Measurements from ENCODE around the gene CLIP2.
"Not testable (repeated sequence)": the region's sequence is repeated elsewhere in the genome, so short reads cannot be mapped to it uniquely, and the experiment has no call there.

CLIP2 gene

GRCh38 chr7:74404741-74405140 is 115.5 kb downstream of the CLIP2 start:
- H3K9me3 Mint-ChIP-seq = no peaks in the 10 kb centered on the region
- H3K36me3 Mint-ChIP-seq (ENCODE audit: low read depth) = no peaks in the 10 kb centered on the region
- no peaks in the 10 kb centered on the region for H3K4me1 Mint-ChIP-seq (ENCODE audit: low read depth)
- H3K4me3 Mint-ChIP-seq = no peak overlapping the region
- H3K27me3 Mint-ChIP-seq = no peaks in the 10 kb centered on the region
- no peak overlapping the region for H3K27ac Mint-ChIP-seq

- H3K9me3 Mint-ChIP-seq = no peaks in the 10 kb centered on the region
- H3K36me3 Mint-ChIP-seq (ENCODE audit: low read depth) = no peaks in the 10 kb centered on the region
- H3K27me3 Mint-ChIP-seq = no peaks in the 10 kb centered on the region
- H3K4me3 Mint-ChIP-seq = no peak overlapping the region
- no peaks in the 10 kb centered on the region for H3K4me1 Mint-ChIP-seq (ENCODE audit: low read depth)
- no peak overlapping the region for H3K27ac Mint-ChIP-seq
Observed at GRCh38 chr7:74405191-74405898, 116.1 kb downstream of the CLIP2 start.

DNA sequence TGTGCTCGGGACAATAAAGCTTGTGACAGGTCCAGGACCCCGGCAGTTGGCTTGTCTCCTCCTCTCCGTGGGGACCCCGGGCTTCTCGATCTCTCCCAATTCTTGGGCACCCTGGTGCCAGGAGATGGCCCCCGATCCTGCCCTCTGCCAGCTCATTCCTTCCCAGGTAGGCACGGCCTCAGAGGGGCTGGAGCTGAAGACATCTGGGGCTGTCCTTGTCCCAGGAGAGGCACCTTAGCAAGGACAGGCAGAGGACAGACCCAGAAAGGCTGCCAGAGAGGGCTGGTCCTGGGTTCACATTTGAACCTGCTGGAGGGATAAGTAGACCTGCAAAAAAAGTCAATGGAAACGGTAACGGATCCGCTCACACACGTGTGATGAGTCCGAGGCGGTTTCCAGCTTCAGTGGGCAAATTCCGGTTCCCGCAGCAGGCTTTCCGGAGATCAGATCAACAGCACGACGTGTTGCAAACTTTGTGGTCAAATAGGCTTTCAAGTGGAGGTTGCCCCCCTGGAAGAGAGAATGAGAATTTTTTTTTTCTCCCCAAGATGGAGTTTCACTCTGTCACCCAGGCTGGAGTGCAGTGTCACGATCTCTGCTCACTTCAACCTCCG is 116.8 kb downstream of the CLIP2 start:
- H3K9me3 Mint-ChIP-seq = no peaks in the 10 kb centered on the region
- H3K4me3 Mint-ChIP-seq = no peak overlapping the region
- no peaks in the 10 kb centered on the region for H3K36me3 Mint-ChIP-seq (ENCODE audit: low read depth)
- H3K27ac Mint-ChIP-seq = no peak overlapping the region
- no peaks in the 10 kb centered on the region for H3K4me1 Mint-ChIP-seq (ENCODE audit: low read depth)
- H3K27me3 Mint-ChIP-seq = no peaks in the 10 kb centered on the region

GRCh38 chr7:74407958-74408357 is 118.8 kb downstream of the CLIP2 start:
- no peak overlapping the region for H3K4me3 Mint-ChIP-seq
- no peaks in the 10 kb centered on the region for H3K27me3 Mint-ChIP-seq
- no peaks in the 10 kb centered on the region for H3K36me3 Mint-ChIP-seq (ENCODE audit: low read depth)
- H3K4me1 Mint-ChIP-seq (ENCODE audit: low read depth) = no peaks in the 10 kb centered on the region
- H3K9me3 Mint-ChIP-seq = no peaks in the 10 kb centered on the region
- H3K27ac Mint-ChIP-seq = no peak overlapping the region

DNA sequence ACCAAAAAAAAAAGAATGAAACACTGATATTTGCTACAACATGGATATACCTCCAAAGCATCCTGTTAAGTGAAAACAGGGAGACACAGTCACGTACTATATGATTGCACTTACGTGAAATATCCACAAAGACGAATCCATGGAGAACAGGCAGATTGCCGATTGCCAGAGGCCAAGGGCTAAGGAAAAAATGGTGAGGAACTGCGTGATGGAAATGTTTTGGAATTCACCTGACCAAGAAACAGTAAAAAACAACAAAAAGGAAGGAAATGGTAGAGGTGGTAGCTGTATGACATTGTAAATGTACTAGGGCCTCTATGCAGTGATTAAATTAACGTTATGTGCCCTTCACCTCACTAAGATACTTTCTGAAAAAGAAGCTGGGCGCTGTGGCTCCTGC is 120.4 kb downstream of the CLIP2 start:
- Mint-ChIP-seq H3K36me3 (ENCODE audit: low read depth) (no peaks in the 10 kb centered on the region), H3K4me1 (ENCODE audit: low read depth) (no peaks in the 10 kb centered on the region), H3K4me3 (no peak overlapping the region), H3K27me3 (no peaks in the 10 kb centered on the region), H3K27ac (no peak overlapping the region), H3K9me3 (no peaks in the 10 kb centered on the region)

DNA sequence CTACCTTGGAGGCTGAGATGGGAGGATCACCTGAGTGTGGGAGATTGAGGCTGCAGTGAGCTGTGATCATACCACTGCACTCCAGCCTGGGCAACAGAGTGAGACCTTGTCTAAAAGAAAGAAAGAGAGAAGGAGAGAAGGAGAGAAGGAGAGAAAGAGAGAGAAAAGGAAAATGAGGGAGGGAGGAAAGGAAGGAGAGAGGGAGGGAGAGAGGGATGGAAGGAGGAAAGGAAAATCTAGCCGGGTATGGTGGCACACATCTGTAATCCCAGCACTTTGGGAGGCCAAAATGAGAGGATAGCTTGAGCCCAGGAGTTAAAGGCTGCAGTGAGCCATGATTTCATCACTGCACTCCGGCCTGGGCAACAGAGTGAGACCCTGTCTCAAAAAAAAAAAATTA is 121.6 kb downstream of the CLIP2 start:
- Mint-ChIP-seq H3K9me3 (no peaks in the 10 kb centered on the region), H3K4me1 (ENCODE audit: low read depth) (no peaks in the 10 kb centered on the region), H3K27ac (no peak overlapping the region), H3K27me3 (no peaks in the 10 kb centered on the region), H3K4me3 (no peak overlapping the region), H3K36me3 (ENCODE audit: low read depth) (no peaks in the 10 kb centered on the region)

- not testable (repeated sequence) for H3K4me3 Mint-ChIP-seq; H3K36me3 Mint-ChIP-seq (ENCODE audit: low read depth); H3K27ac Mint-ChIP-seq; H3K4me1 Mint-ChIP-seq (ENCODE audit: low read depth); H3K9me3 Mint-ChIP-seq; H3K27me3 Mint-ChIP-seq
Observed at GRCh38 chr7:74411571-74411970, 122.4 kb downstream of the CLIP2 start.

- no peak overlapping the region for H3K27ac Mint-ChIP-seq
- no peaks in the 10 kb centered on the region for H3K36me3 Mint-ChIP-seq (ENCODE audit: low read depth)
- H3K4me3 Mint-ChIP-seq = no peak overlapping the region
- no peaks in the 10 kb centered on the region for H3K9me3 Mint-ChIP-seq
- H3K4me1 Mint-ChIP-seq (ENCODE audit: low read depth) = no peaks in the 10 kb centered on the region
- H3K27me3 Mint-ChIP-seq = no peaks in the 10 kb centered on the region
Observed at GRCh38 chr7:74412056-74412455, 122.8 kb downstream of the CLIP2 start.

DNA sequence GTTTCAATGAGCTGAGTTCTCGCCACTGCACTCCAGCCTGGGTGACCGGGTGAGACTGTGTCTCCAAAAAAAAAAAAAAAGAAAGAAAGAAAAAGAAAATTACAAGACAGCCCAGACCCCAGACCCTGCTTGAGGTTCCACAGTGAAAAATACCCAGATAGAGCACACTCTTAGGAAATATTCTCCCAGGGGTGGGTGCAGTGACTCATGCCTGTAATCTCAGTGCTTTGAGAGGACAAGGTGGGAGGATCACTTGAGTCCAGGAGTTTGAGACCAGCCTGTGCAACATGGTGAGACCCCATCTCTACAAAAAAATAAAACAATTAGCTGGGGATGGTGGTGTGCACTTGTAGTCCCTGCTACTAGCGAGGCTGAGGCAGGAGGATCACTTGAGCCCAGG is 123.4 kb downstream of the CLIP2 start:
- Mint-ChIP-seq H3K9me3 (no peaks in the 10 kb centered on the region), H3K36me3 (ENCODE audit: low read depth) (no peaks in the 10 kb centered on the region), H3K27ac (no peak overlapping the region), H3K4me3 (no peak overlapping the region), H3K4me1 (ENCODE audit: low read depth) (no peaks in the 10 kb centered on the region), H3K27me3 (no peaks in the 10 kb centered on the region)

- H3K27me3 Mint-ChIP-seq; H3K9me3 Mint-ChIP-seq; H3K27ac Mint-ChIP-seq; H3K36me3 Mint-ChIP-seq (ENCODE audit: low read depth); H3K4me3 Mint-ChIP-seq; H3K4me1 Mint-ChIP-seq (ENCODE audit: low read depth): not testable (repeated sequence)
Observed at GRCh38 chr7:74414595-74415333, 125.6 kb downstream of the CLIP2 start.

DNA sequence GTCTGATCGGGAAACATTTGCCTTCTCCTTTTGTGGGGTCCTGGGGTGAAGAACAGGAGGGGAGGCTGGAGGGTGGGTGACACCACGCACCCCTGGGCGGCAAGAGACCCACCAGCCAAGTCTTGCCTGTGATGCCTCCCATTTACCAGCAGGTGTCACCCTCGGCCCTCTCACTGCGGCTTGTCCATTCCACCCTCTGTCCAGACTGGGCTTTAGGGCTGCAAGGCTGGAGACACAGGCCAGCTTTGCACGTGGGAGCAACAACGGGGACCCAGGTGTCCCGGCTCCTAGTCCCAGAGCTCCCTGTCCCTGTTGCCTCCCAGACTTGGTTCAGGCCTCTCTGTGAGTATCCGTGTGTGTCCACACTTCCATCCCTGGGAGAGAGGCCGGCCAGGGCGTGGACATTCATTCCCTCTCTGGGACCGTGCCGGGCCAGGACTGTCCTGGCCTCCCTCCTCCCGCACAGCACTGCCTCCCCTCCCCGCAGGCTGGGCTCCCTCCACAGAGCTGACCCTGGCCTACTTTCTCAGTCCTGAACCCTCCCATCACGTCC is 128.3 kb downstream of the CLIP2 start:
- Mint-ChIP-seq H3K36me3 (ENCODE audit: low read depth) (no peaks in the 10 kb centered on the region), H3K4me1 (ENCODE audit: low read depth) (no peaks in the 10 kb centered on the region), H3K9me3 (no peaks in the 10 kb centered on the region), H3K27ac (no peak overlapping the region), H3K27me3 (no peaks in the 10 kb centered on the region), H3K4me3 (no peak overlapping the region)

- H3K27me3 Mint-ChIP-seq = no peaks in the 10 kb centered on the region
- H3K4me1 Mint-ChIP-seq (ENCODE audit: low read depth) = no peaks in the 10 kb centered on the region
- H3K36me3 Mint-ChIP-seq (ENCODE audit: low read depth) = no peaks in the 10 kb centered on the region
- H3K27ac Mint-ChIP-seq = no peak overlapping the region
- H3K4me3 Mint-ChIP-seq = no peak overlapping the region
- H3K9me3 Mint-ChIP-seq = no peaks in the 10 kb centered on the region
Observed at GRCh38 chr7:74418076-74418475, 128.9 kb downstream of the CLIP2 start.

DNA sequence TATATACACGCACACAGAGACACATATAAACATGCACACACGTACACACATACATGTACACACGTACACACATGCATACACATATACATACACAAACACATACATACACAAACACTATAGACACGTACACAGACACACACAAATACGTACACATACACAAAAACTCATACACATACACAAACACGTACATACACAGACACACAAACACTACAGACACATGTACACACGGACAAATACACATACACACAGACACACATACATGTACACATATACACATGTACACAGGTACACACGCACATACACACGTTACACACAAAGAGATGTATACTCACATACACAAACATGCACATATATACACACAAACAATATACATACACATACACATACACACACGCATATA is 129.3 kb downstream of the CLIP2 start:
- no peak overlapping the region for H3K4me3 Mint-ChIP-seq
- no peaks in the 10 kb centered on the region for H3K36me3 Mint-ChIP-seq (ENCODE audit: low read depth)
- no peaks in the 10 kb centered on the region for H3K9me3 Mint-ChIP-seq
- no peak overlapping the region for H3K27ac Mint-ChIP-seq
- H3K27me3 Mint-ChIP-seq = no peaks in the 10 kb centered on the region
- H3K4me1 Mint-ChIP-seq (ENCODE audit: low read depth) = no peaks in the 10 kb centered on the region

GRCh38 chr7:74419232-74419631 is 130.0 kb downstream of the CLIP2 start:
- not testable (repeated sequence) for H3K36me3 Mint-ChIP-seq (ENCODE audit: low read depth)

DNA sequence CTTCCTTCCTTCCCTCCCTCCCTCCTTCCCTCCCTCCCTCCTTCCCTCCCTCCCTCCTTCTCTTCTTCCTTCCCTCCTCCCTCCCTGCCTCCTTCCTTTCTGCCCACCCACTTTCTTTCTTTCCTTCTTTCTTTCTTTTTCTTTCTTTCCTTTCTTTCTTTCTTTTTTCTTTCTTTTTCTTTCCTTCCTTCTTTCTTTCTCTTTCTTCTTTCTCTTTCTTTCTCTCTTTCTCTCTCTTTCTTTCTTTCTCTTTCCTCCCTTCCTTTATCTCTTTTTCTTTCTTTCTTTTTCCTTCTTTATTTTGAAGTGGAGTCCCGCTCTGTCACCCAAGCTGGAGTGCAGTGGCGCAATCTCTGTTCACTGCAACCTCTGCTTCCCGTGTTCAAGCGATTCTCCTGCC is 130.8 kb downstream of the CLIP2 start:
- Mint-ChIP-seq H3K4me3 (no peak overlapping the region), H3K27ac (no peak overlapping the region), H3K27me3 (no peaks in the 10 kb centered on the region), H3K4me1 (ENCODE audit: low read depth) (no peaks in the 10 kb centered on the region), H3K36me3 (ENCODE audit: low read depth) (no peaks in the 10 kb centered on the region), H3K9me3 (no peaks in the 10 kb centered on the region)

More at GRCh38 chr7:74419232-74419631, 130.0 kb downstream of the CLIP2 start:
- not testable (repeated sequence) for H3K4me3 Mint-ChIP-seq; H3K9me3 Mint-ChIP-seq; H3K4me1 Mint-ChIP-seq (ENCODE audit: low read depth); H3K27ac Mint-ChIP-seq; H3K27me3 Mint-ChIP-seq

Data from stimulated activated naive CD8-positive, alpha-beta T cell treated with anti-CD3 and anti-CD28 coated beads, Interleukin-15, Interleukin-2, amounts not matched to agents 100 ng/mL and 50 ng/mL, for 24 hours (primary cell).